ENCODE measurements around the gene ANO2.

ANO2 gene

DNA sequence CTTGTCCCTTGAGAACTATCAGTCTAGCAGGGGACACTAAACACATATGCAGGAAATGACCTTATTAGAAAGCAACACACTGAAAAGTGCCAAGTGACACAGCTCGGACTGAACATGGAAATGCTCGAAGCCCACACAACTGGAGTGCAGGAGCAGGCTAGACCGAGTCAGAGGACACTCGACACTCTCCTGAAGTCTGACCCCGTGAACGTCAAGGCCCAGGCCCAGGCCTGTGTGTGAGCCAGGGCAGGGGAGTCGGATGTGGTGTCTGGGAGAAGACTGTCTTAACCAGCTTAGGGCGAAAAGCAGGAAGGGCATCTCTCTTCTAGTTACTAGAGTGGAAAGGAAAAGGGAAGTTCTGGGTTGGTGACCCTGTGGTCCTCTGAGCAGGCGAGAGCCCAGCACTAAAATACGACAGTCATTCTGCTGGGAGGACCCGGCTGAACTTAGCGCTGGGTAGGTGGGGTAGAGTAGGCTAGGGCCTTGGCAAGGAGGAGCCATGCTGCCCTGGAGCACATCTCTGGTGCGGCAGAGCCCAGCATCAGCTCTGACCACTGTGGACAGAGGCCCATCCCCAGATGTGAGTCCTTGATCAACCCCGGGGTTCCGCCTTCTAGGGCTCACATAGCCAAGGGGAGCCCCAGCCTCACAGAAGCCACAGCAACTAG is 420.2 kb downstream of the ANO2 start:
- no peak for DNase-seq

DNA sequence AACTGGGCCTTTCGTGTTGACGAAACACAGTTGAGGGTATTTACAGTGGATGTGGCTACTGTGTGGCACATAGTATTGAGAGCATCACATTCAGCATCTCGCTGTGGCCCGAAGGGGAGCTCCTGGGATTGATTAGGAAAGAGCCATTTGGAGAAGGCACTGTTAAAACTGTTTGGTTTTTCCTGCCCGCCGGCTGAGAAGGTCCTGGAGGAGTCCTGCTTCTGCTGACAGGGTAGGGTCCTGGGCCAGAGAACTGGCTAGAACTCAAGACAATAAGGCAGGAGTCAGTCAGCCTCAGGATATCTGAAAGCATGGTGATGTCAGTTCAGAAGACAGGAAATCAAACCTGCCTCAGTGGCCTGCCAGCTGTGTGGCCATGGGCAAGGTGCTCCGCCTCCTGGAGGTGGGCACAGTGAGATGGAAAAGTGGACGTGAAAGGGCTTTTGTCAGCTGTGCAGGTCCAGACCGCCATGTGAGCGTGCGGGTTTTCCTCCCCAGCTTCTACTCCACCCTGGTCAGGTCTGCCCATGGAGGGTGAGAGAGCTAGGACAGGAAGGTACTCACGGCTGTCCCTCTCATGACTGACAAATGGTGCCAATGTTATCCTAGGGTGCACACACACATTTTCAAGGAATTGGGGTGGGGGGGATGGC is 420.8 kb downstream of the ANO2 start:
- no peak for DNase-seq

DNA sequence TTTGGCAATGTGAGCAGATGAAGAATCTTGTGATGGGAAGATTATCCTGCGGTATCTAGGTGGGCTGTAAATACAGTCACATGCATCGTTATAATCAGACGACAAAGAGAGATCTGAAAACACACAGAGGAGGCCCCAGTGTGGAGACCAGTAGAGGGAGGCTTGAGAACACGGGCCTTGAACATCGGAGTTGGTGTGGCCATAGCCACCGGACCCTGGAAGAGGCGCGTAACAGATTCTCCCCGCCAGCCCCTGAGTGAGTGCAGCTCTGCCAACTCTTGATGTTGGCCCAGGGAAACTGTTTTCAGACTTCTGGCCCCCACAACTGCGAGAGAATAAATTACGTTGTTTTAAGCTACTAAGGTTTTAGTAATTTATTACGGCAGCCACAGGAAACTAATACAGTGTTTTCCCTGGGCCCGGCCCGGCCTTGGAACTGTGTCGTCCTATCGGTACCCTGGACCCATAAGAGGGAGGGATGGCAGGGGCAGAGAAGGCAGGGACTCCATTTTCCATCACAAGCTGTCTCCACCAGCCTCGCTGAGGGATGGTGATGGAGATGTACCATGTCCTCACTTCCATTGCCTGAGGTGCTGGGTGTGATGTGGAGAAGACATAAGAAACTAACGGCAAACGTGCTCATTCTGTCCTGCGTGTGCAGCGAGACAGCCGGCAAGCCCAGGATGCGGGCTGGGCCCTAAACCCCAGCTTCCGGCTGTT is 421.5 kb downstream of the ANO2 start:
- DNase-seq = no peak

- DNase-seq = no peak
Observed at GRCh38 chr12:5522432-5523335, 422.4 kb downstream of the ANO2 start.

DNA sequence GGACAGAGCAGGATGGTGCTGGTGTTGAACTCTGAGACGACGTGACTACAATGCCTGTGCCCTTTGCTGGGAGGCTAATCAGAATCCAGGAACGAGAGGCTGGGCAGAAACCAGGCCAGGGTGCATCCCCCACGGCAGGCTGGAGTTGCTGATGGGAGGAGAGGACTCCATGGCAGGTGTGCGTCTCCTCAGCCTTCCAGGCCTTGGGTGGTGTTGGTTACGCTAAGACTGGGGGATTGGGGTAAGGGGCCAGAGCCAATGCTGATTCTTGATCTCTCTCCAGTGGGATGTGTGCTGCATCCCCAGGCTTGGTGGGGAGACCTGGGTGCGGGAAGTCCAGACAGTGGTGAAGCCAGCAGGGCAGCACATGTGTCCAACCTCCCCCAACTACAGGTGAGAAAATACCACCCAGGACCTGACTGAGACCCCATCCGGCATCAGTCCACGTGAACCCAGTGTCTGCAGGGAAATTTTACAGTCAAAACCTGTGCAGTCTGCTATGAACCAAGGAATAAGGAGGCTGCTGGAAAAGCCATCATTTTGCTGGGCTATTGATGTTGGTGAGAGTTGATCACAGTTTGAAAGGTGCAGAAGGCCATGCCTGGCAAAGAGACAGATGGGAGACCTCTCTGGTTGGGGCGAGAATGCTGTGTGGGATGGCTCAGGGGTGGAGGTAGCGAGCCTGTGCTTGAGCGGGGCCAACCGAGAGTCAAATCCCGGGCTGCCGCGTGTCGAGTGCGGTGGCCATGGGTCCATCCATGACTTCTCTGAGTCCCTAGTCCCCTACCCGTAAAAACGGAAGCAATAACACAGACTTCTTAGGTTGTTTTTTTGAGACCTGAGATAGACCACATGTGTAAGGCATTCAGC is 423.4 kb downstream of the ANO2 start:
- DNase-seq = no peak

DNA sequence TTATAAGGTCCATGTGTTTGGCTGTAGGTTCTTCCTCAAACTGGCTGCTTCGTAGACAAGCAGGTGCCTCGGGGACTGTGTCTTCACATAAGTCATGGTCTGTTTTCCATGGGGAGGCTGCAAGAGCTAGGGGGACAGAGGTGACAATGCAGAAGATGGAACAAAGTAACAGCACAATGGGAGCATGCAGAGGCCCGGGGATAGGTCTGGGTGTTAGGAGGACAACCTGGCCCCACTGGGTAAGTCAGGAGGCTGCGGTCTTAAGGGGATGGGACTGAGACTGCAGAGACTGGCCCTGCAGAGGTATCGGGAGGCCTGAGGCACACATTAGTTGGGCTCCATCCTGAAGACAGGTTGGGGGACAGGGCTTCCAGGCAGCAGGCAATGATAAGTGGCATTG is 424.2 kb downstream of the ANO2 start:
- no peak for DNase-seq

- DNase-seq = no peak
Observed at GRCh38 chr12:5520037-5520436, 425.0 kb downstream of the ANO2 start.

GRCh38 chr12:5518584-5519365 is 426.3 kb downstream of the ANO2 start:
- DNase-seq = no peak

- DNase-seq = no peak
Observed at GRCh38 chr12:5516371-5517241, 428.5 kb downstream of the ANO2 start.

DNA sequence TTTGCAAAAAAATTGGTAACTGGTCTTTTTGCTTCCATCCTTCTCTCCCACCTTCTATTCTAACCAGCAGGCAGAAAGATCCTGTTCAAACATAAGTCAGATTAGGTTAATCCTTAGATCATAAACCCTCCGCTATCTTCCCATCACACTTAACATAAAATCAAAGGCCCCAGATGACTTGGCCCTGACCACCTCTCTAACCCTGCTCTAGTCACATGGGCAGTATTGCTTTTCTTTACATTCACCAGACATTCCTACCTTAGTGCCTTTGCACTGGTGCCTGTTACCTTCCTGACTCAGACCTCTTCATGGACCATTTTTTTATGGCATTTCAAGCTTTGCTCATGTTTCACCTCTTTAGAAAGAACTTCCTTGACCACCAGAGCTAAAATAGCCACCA is 429.6 kb downstream of the ANO2 start:
- DNase-seq = no peak

DNA sequence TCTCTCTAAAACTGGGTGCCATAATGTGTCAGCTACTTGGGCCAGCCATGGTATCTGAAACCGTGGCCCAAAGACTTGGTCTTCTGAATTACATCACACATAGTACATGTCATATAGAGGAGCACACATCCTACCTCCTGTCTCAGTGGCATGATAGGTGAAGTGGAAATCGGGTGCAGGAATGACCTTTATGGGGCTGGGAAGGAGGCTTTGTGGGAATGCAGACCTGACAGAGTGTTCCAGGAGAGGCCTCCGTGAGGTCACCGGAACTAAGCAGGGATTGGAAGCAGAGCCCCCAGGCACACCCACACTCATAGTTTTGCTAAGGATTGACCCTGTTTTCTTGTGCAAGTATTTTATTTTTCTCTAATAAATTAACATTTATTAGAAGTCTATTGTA is 430.5 kb downstream of the ANO2 start:
- DNase-seq = no peak

- no peak for DNase-seq
Observed at GRCh38 chr12:5514016-5514415, 431.0 kb downstream of the ANO2 start.

- DNase-seq = no peak
Observed at GRCh38 chr12:5513406-5513805, 431.7 kb downstream of the ANO2 start.

All from NCI-H446 treated with DMSO at 0.1 percent for 48 hours (cell line).